ENCODE data around the gene CASP1. TPM values are rescaled to one million over a fixed set of nuclear protein-coding genes. Genes with fewer than 3 reads are reported as not detected.
A peak's percentile ranks its signal among the peaks of the same experiment; 100 is the strongest.

CASP1 gene
- total RNA-seq, 1 experiment from 2014 or later, result not detected

- TF ChIP-seq JUN (CRISPR knock-in tag; IDR thresholded peaks at IDR 0.05) (no peak), ERG (CRISPR knock-in tag; IDR thresholded peaks at IDR 0.05) (no peak), ATF2 (CRISPR knock-in tag; IDR thresholded peaks at IDR 0.05; ENCODE audit: borderline replicate concordance, low read depth) (no peak), GTF2I (CRISPR knock-in tag; conservative IDR thresholded peaks at IDR 0.05) (no peak), PRRX2 (CRISPR knock-in tag; IDR thresholded peaks at IDR 0.05) (no peak), CDX4 (CRISPR knock-in tag; IDR thresholded peaks at IDR 0.05; ENCODE audit: borderline replicate concordance) (no peak), ATF1 (CRISPR knock-in tag; IDR thresholded peaks at IDR 0.05) (no peak), E2F5 (CRISPR knock-in tag; IDR thresholded peaks at IDR 0.05) (no peak), ARID4B (CRISPR knock-in tag; IDR thresholded peaks at IDR 0.05; ENCODE audit: borderline replicate concordance) (no peak), ELF4 (CRISPR knock-in tag; IDR thresholded peaks at IDR 0.05; ENCODE audit: low read depth) (no peak), CREB1 (CRISPR knock-in tag; IDR thresholded peaks at IDR 0.05) (no peak)
- CTCF ChIA-PET, result no interaction called here
- no peaks in the 10 kb centered on the region; the same call in 1 of the 2 replicates for H3K36me3 Mint-ChIP-seq
- H3K9me3 Mint-ChIP-seq, result peaks cover 39% of the 10 kb centered on the region
- peaks cover 5% of the 10 kb centered on the region for H3K4me1 Mint-ChIP-seq
- H3K4me3 Mint-ChIP-seq, result no peak overlapping the region
- H3K27me3 Mint-ChIP-seq (ENCODE audit: low read depth), result no peaks in the 10 kb centered on the region
- ATAC-seq (no peak), DNase-seq (ENCODE audit: low spot score) (no peak)
- H3K27ac Mint-ChIP-seq, result no peak overlapping the region
- POLR2A ChIA-PET, result no interaction called here
Observed at GRCh38 chr11:104997288-104997687, 37.7 kb downstream of the CASP1 start.

GRCh38 chr11:104995001-104995408 lies 39.9 kb downstream of the CASP1 start:
- DNase-seq (ENCODE audit: low spot score) (no peak), ATAC-seq (no peak)
- POLR2A ChIA-PET, result no interaction called here
- Mint-ChIP-seq H3K9me3 (peaks cover 30% of the 10 kb centered on the region), H3K4me1 (peaks cover 2% of the 10 kb centered on the region; the same call in 1 of the 2 replicates), H3K27me3 (ENCODE audit: low read depth) (no peaks in the 10 kb centered on the region), H3K4me3 (no peak overlapping the region), H3K36me3 (no peaks in the 10 kb centered on the region; the same call in 1 of the 2 replicates), H3K27ac (0 out of 2 replicates have a peak overlapping the region, but pooled peaks have one; percentile 18)
- CTCF ChIA-PET, result no interaction called here
- TF ChIP-seq SMAD4 (CRISPR knock-in tag; IDR thresholded peaks at IDR 0.05), result no peak
- peak; percentile 60 for TF ChIP-seq GABPB1 (CRISPR knock-in tag; IDR thresholded peaks at IDR 0.05)

- no peak overlapping the region for H3K4me3 Mint-ChIP-seq
- no peak overlapping the region for H3K27ac Mint-ChIP-seq
- peaks cover 9% of the 10 kb centered on the region; the same call in 1 of the 2 replicates for H3K36me3 Mint-ChIP-seq
- peaks cover 45% of the 10 kb centered on the region for H3K9me3 Mint-ChIP-seq
- CTCF ChIA-PET, result no interaction called here
- no peaks in the 10 kb centered on the region for H3K27me3 Mint-ChIP-seq (ENCODE audit: low read depth)
- POLR2A ChIA-PET, result no interaction called here
- H3K4me1 Mint-ChIP-seq, result no peaks in the 10 kb centered on the region
- ATAC-seq, result no peak
- no peak for DNase-seq (ENCODE audit: low spot score)
- TF ChIP-seq ZNF532 (CRISPR knock-in tag; IDR thresholded peaks at IDR 0.05; ENCODE audit: borderline replicate concordance) (no peak), OVOL2 (CRISPR knock-in tag; IDR thresholded peaks at IDR 0.05; ENCODE audit: borderline replicate concordance) (no peak), KAT7 (CRISPR knock-in tag; IDR thresholded peaks at IDR 0.05; ENCODE audit: borderline replicate concordance) (no peak), HMGXB4 (CRISPR knock-in tag; IDR thresholded peaks at IDR 0.05) (no peak)
Observed at GRCh38 chr11:104992781-104993180, 42.2 kb downstream of the CASP1 start.
